ENCODE measurements around the gene OCIAD2.

GRCh38 chr4:48949086-48949485 lies 42.5 kb upstream of the OCIAD2 start:
- TF ChIP-seq CTCF (IDR thresholded peaks at IDR 0.05; ENCODE audit: poor library complexity), result no peak
- no peak for TF ChIP-seq EZH2 (IDR thresholded peaks at IDR 0.05; ENCODE audit: borderline replicate concordance)
- TF ChIP-seq EZH2phosphoT487 (IDR thresholded peaks at IDR 0.05; ENCODE audit: low read depth, severe bottlenecking, unreplicated experiment), result no peak
